LNCaP clone FGC (cell line): ENCODE measurements around the gene DECR2.

Experiments
- DNase-seq: peaks from one replicate; pipeline ENCODE4 v3.0.0-alpha.2; 2011; ENCODE audit warnings: low read depth
- H3K4me3 ChIP-seq: 2 replicates; pipeline ENCODE4 v1.5.1; 2011; ENCODE audit warnings: mild to moderate bottlenecking, low read depth, low read length, control low read depth
- TF ChIP-seq, protein P1 (sequence below): IDR thresholded peaks from 2 replicates; pipeline ENCODE4 v1.5.1; 2012; ENCODE audit warnings: mild to moderate bottlenecking; ENCODE audit not compliant: control insufficient read depth, insufficient read depth; ENCODE audit errors: extremely low read depth

The DECR2 gene

DNA sequence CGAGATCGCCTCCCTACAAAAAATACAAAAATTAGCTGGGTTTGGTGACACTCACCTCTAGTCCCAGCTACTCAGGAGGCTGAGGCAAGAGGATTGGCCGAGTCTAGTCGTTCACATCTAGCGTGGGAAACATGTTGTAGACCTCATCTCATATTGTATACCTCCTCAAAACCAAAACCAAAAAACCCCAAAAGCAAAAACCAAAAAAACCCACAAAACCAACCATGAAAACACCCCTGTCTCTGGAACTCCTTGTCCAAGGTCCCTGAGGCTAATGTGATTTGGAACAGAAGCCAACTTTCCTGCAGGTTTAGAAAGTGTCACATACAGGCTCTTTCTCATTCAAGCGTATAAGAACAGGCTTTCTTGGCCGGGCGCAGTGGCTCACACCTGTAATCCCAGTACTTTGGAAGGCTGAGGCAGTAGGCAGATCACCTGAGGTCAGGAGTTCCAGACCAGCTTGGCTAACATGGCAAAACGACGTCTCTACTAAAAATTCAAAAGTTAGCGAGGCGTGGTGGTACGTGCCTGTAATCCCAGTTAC, 52.8 kb downstream of the DECR2 start:
- H3K4me3 ChIP-seq: no peak overlapping the region
- DNase-seq: no peak
- TF ChIP-seq, protein P1, sequence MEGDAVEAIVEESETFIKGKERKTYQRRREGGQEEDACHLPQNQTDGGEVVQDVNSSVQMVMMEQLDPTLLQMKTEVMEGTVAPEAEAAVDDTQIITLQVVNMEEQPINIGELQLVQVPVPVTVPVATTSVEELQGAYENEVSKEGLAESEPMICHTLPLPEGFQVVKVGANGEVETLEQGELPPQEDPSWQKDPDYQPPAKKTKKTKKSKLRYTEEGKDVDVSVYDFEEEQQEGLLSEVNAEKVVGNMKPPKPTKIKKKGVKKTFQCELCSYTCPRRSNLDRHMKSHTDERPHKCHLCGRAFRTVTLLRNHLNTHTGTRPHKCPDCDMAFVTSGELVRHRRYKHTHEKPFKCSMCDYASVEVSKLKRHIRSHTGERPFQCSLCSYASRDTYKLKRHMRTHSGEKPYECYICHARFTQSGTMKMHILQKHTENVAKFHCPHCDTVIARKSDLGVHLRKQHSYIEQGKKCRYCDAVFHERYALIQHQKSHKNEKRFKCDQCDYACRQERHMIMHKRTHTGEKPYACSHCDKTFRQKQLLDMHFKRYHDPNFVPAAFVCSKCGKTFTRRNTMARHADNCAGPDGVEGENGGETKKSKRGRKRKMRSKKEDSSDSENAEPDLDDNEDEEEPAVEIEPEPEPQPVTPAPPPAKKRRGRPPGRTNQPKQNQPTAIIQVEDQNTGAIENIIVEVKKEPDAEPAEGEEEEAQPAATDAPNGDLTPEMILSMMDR: no peak

DNA sequence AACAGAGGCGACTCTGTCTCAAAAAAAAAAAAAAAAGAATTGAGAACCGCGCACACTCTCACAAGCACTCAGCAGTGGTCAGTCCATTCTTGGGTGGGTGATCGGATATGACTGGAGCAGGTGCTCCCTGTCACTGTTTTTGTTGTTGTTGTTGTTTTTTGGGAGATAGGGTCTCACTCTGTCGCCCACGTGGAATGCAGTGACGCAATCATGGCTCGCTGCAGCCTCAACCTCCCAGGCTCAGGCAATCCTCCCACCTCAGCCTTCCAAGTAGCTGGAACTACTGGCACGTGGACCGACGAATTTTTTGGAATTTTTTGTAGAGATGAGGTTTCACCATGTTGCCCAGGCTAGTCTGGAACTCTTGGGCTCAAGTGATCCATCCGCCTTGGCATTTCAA, 53.8 kb downstream of the DECR2 start:
- no peak overlapping the region for H3K4me3 ChIP-seq
- DNase-seq: no peak
- TF ChIP-seq, protein P1: no peak

DNA sequence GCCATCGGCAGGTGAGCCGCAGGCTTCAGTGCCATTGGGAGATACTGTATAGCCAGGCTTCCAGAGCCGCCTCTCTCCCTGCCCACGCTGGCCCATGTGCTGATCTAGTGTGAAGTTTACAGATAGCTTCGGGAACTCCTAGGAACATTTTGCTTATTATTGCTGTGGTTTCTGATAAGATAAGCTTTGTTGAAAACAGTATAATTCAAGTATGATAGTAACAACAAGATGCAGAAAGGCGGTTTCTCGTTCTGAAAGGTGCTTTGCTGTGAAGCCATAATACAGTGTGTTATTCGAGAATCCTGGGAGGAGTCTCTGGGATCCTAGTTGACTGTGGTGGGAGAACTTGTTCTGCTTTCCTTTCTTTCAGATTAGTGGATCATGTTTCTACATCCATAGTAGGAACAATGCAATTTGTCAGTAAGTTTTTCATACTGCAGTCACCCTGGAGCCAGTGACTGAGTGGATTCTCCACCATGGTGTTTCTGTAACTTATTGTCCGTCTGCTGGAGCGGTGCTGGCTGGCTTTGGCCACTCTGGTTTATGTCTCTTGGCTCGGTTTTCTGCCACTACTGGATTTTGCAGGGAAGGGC, 55.3 kb downstream of the DECR2 start:
- TF ChIP-seq, protein P1: no peak
- no peak overlapping the region; the same call in 1 of the 2 replicates for H3K4me3 ChIP-seq
- DNase-seq: no peak

DNA sequence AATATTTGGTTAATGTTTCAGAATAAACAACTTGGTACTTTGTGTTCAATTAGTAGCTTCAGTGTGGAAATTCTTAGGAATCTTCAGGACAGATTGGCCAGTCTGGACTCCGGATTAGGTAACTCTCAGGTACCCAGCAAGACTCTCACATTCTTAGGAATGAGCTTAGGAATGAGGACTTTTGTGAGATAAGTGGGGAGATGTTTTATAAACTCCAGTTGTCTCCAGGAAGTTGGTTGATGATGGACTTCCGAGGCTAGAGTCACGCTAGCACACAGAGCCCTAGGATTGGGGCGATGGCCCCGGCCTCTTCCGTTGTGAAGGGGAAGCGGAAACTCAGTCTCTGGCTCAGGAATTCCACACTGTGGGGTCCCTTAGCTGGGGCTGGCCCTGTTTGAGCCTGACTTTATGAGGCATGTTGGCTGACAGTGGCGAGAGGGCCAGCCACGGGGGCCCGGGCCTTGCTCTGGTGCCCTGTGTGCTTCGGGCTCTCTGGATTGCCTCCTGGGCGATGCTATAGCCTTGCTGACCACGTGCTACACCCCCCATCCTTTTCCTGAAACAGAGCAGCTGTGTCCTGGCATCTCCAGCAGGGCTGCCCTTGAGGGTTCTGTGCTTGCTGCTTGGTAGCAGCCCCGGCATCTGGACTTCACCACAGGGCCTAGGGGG, 56.2 kb downstream of the DECR2 start:
- no peak overlapping the region for H3K4me3 ChIP-seq
- TF ChIP-seq, protein P1: no peak
- DNase-seq: no peak

DNA sequence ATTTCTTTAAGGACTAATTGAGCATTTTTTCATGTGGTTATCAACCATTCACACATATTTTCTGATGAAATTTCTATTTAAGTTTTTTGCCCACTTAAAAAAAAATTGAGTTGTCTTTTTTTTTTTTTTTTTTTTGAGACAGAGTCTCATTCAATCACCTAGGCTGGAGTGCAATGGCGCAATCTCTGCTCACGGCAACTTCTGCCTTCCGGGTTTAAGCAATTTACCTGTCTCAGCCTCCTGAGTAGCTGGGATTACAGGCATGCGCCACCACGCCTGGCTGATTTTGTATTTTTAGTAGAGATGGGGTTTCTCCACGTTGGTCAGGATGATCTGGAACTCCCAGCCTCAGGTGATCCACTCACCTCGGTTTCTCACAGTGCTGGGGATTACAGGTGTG, 58.1 kb downstream of the DECR2 start:
- DNase-seq: no peak
- H3K4me3 ChIP-seq: no peak overlapping the region
- TF ChIP-seq, protein P1: no peak

DNA sequence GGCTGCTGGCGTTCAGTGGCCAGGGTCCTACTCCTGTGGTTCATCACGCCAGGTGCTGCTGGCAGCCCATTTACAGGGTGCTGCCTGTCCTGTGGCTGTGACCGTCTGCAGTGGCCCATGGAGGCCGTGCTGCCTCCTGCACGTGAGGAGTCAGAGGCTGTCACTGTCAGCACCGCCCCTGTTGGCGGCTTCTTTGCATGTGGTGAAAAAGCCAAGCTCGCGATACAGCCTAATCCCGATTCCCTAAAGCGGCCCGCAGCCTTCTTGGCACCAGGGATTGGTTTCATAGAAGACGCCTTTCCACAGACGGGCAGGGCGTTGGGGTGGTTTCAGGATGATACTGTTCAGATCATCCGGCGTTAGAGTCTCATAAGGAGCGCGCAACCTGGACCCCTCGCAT, 59.1 kb downstream of the DECR2 start:
- TF ChIP-seq, protein P1: no peak
- DNase-seq: no peak

More for the DNA sequence above, 59.1 kb downstream of the DECR2 start:
- H3K4me3 ChIP-seq: no peak overlapping the region
